K562 (cell line): ENCODE measurements around the gene ENOX2. TPM values are rescaled to one million over a fixed set of nuclear protein-coding genes. Genes with fewer than 3 reads are reported as not detected.

ENCODE experiments used
- ATAC-seq: fragments of 200-7000 bp; cut with Tn5 transposase; 3 replicates; pipeline ENCODE4 v1.9.1; 2020; ENCODE audit warnings: moderate library complexity
- BruUV-seq: library from RNA; stranded (reverse); fragments of 400-500 nt; replicated peaks from 2 replicates; lab custom pipeline; 2021; lab: Mats Ljungman, UMichigan
- CTCF ChIA-PET: fragments of 300-600 bp; formaldehyde crosslinking; extraction: SDS; loops from one replicate; lab custom pipeline; 2021; ENCODE audit warnings: low intra/inter-chr PET ratio; lab: Yijun Ruan, JAX
- POLR2A ChIA-PET: fragments of 300-600, 350-650 bp; sonication (Branson Sonifier 250); formaldehyde crosslinking; extraction: SDS; loops from one replicate; lab custom pipeline; 2021; ENCODE audit warnings: antibody characterized with exemption, inconsistent platforms; lab: Yijun Ruan, JAX
- DNase-seq, 4 experiments: peaks; one replicate each; pipeline versions ENCODE4 v3.0.0 to v3.0.0-alpha.2; 2011 to 2018; ENCODE audit warnings: low spot score in 3 of 4, mixed read lengths in 3 of 4; ENCODE audit errors: extremely low read depth in 1 of 4
- FAIRE-seq: peaks from 2 replicates; lab custom pipeline; 2011; peaks lifted over from hg19 to GRCh38; lab: Jason Lieb, UNC
- H2AFZ ChIP-seq: 2 replicates; pipeline ENCODE4 v1.6.0; 2011; ENCODE audit warnings: low read depth, low read length, control low read depth, inconsistent platforms
- H3K27ac ChIP-seq: fragments of 200-600 bp; 3 replicates; pipeline ENCODE4 v1.8.0; 2011; ENCODE audit warnings: low read depth, mild to moderate bottlenecking, control low read depth, inconsistent platforms, low read length, moderate library complexity, mixed read lengths; ENCODE audit errors: extremely low read depth
- H3K27me3 ChIP-seq, 2 experiments: fragments of 300-600 bp in 1 of 2; 2 replicates in 1 of 2; 3 replicates in 1 of 2; pipeline versions ENCODE4 v1.6.0 to v1.8.0; 2011; ENCODE audit warnings: inconsistent platforms in 2 of 2, low read length in 2 of 2, mild to moderate bottlenecking in 1 of 2, mixed read lengths in 1 of 2, moderate library complexity in 1 of 2; ENCODE audit not compliant: control insufficient read depth in 2 of 2, insufficient read depth in 2 of 2
- H3K36me3 ChIP-seq: fragments of 300-600 bp; 3 replicates; pipeline ENCODE4 v1.8.0; 2011; ENCODE audit warnings: mild to moderate bottlenecking, low read length, inconsistent platforms; ENCODE audit not compliant: control insufficient read depth, insufficient read depth
- H3K4me1 ChIP-seq, 2 experiments: fragments of 200-600 bp in 1 of 2; replicated peaks in 1 of 2; 2 replicates in 1 of 2; 3 replicates in 1 of 2; pipeline versions ENCODE4 v1.5.1 to v1.8.0; 2011; ENCODE audit warnings: inconsistent platforms in 2 of 2, low read length in 2 of 2, mild to moderate bottlenecking in 1 of 2, mixed read lengths in 1 of 2, moderate library complexity in 1 of 2; ENCODE audit not compliant: control insufficient read depth in 2 of 2, insufficient read depth in 2 of 2
- H3K4me2 ChIP-seq: 2 replicates; pipeline ENCODE4 v1.6.1; 2011; ENCODE audit warnings: low read length, control low read depth, inconsistent platforms, mixed read lengths; ENCODE audit not compliant: insufficient read depth
- H3K4me3 ChIP-seq: fragments of 200-600 bp; sonication (generic), shearing (Covaris generic); 2 replicates; pipeline ENCODE4 v1.5.1; 2016; ENCODE audit warnings: control low read depth, inconsistent platforms
- H3K79me2 ChIP-seq: fragments of 200-600 bp; 3 replicates; pipeline ENCODE4 v1.8.0; 2011; ENCODE audit warnings: low read length, inconsistent platforms; ENCODE audit not compliant: control insufficient read depth, insufficient read depth
- H3K9ac ChIP-seq, 2 experiments: 2 replicates each; pipeline versions ENCODE4 v1.6.0 to v1.6.1; 2011; ENCODE audit warnings: low read depth in 2 of 2, low read length in 2 of 2, control low read depth in 1 of 2, inconsistent platforms in 1 of 2, mild to moderate bottlenecking in 1 of 2, mixed read lengths in 1 of 2; ENCODE audit not compliant: insufficient read depth in 1 of 2
- H3K9me1 ChIP-seq: one replicate; pipeline ENCODE4 v1.6.0; 2011; ENCODE audit warnings: inconsistent platforms, mild to moderate bottlenecking, low read length, moderate library complexity; ENCODE audit not compliant: control insufficient read depth, insufficient read depth
- H3K9me3 ChIP-seq: replicated peaks from 2 replicates; pipeline ENCODE4 v1.5.1; 2011; ENCODE audit warnings: low read depth, low read length, inconsistent platforms; ENCODE audit not compliant: control insufficient read depth, insufficient read depth
- H4K20me1 ChIP-seq: replicated peaks from 2 replicates; pipeline ENCODE4 v1.6.1; 2011; ENCODE audit warnings: low read length, inconsistent platforms, mixed read lengths; ENCODE audit not compliant: control insufficient read depth, insufficient read depth
- ATF6 ChIP-seq: sonication (generic); formaldehyde crosslinking; IDR thresholded peaks from 2 replicates; pipeline ENCODE4 v1.4.0; 2020; ENCODE audit warnings: mild to moderate bottlenecking, missing genetic modification reagents
- DMBX1 ChIP-seq: fragments of 250-450 bp; sonication (Bioruptor Pico); IDR thresholded peaks from 2 replicates; pipeline ENCODE4 v1.8.0; 2022; ENCODE audit warnings: inconsistent platforms, mild to moderate bottlenecking, moderate library complexity, borderline replicate concordance
- HMG20B ChIP-seq: fragments of 250-450 bp; sonication (Bioruptor Pico); IDR thresholded peaks from 2 replicates; pipeline ENCODE4 v1.5.0; 2021; ENCODE audit warnings: mild to moderate bottlenecking
- KLF6 ChIP-seq: fragments of 250-450 bp; sonication (Bioruptor Pico); IDR thresholded peaks from 2 replicates; pipeline ENCODE4 v1.4.0; 2020; ENCODE audit warnings: mild to moderate bottlenecking, moderate library complexity, borderline replicate concordance
- MBD1 ChIP-seq: fragments of 250-450 bp; sonication (Bioruptor Pico); IDR thresholded peaks from 2 replicates; pipeline ENCODE4 v1.8.0; 2022; ENCODE audit warnings: inconsistent platforms
- MECOM ChIP-seq: fragments of 250-450 bp; sonication (Bioruptor Pico); IDR thresholded peaks from 2 replicates; pipeline ENCODE4 v1.8.0; 2022; ENCODE audit warnings: inconsistent platforms
- NR1H2 ChIP-seq: sonication (generic); formaldehyde crosslinking; IDR thresholded peaks from 2 replicates; pipeline ENCODE4 v1.4.0; 2020; ENCODE audit warnings: mild to moderate bottlenecking, missing genetic modification reagents
- PHTF2 ChIP-seq: fragments of 250-450 bp; sonication (Bioruptor Pico); IDR thresholded peaks from 2 replicates; pipeline ENCODE4 v1.5.0; 2021; ENCODE audit warnings: mild to moderate bottlenecking
- SIN3A ChIP-seq, 2 experiments: fragments of 150-350 bp in 1 of 2; IDR thresholded peaks; 2 replicates each; pipeline ENCODE4 v1.6.1; 2011 to 2016; ENCODE audit warnings: borderline replicate concordance in 2 of 2, low read depth in 2 of 2, low read length in 2 of 2, mild to moderate bottlenecking in 2 of 2, moderate library complexity in 2 of 2; ENCODE audit not compliant: control insufficient read depth in 1 of 2
- SIN3B ChIP-seq: fragments of 450-650 bp; IDR thresholded peaks from 2 replicates; pipeline ENCODE4 v1.6.1; 2017; ENCODE audit warnings: low read depth, mild to moderate bottlenecking, moderate library complexity
- ZNF175 ChIP-seq: fragments of 200-800 bp; sonication (Bioruptor generic); IDR thresholded peaks from 2 replicates; pipeline ENCODE4 v1.6.1; 2016; ENCODE audit warnings: low read depth, mild to moderate bottlenecking, missing genetic modification characterization, missing compliant biosample characterization
- ZNF668 ChIP-seq: fragments of 250-450 bp; sonication (Bioruptor Pico); IDR thresholded peaks from 2 replicates; pipeline ENCODE4 v1.8.0; 2022; ENCODE audit warnings: mild to moderate bottlenecking, inconsistent platforms
- WGBS: fragments of 100-300 bp; shearing (Covaris generic); methylation state at CpG from one replicate; pipeline ENCODE4 v1.1.6; 2016; ENCODE audit warnings: low coverage, mixed read lengths; ENCODE audit not compliant: insufficient coverage; ENCODE audit errors: missing lambda C conversion rate; 5-methylcytosine and 5-hydroxymethylcytosine counted together
- in situ Hi-C: fragments of 300-500 bp; cut with MboI; formaldehyde crosslinking; loops from 4 replicates; pipeline ENCODE4 v1.15.0; 2018; ENCODE audit warnings: inconsistent platforms, mixed read lengths
- intact Hi-C: fragments of 100-400 bp; cut with micrococcal nuclease; formaldehyde crosslinking; loops from 2 replicates; pipeline ENCODE4 v1.14.2; 2022
- polyA plus RNA-seq, 8 experiments: library from polyadenylated mRNA; depleted of rRNA in 4 of 8; stranded (reverse) in 5 of 8; unstranded in 3 of 8; fragments of >200 nt; fragmentation: Nextera tagmentation in 2 of 8; fragmentation: Illumina TruSeq in 1 of 8; extraction: Ambion mirVana in 2 of 8; extraction: Trizol in 1 of 8; gene quantifications; 2 replicates each; pipeline versions ENCODE4 v1.2.1 to v1.2.3, GENCODE V29; 2011 to 2014; ENCODE audit warnings: inconsistent platforms in 1 of 8, missing spikeins in 1 of 8
- total RNA-seq, 7 experiments: library from RNA; depleted of rRNA in 6 of 7; stranded (reverse); fragments of >200 nt in 6 of 7; fragmentation: Illumina TruSeq in 2 of 7; extraction: Trizol in 2 of 7; gene quantifications; 2 replicates each; pipeline versions ENCODE4 v1.2.1 to v1.2.3, GENCODE V29; 2011 to 2021; ENCODE audit warnings: low replicate concordance in 1 of 7
- TF ChIP-seq, protein P1 (sequence below): fragments of 250-450 bp; sonication (Bioruptor Pico); IDR thresholded peaks from 2 replicates; pipeline ENCODE4 v1.8.0; 2021; ENCODE audit warnings: moderate library complexity, mild to moderate bottlenecking, inconsistent platforms
- TF ChIP-seq, protein P2 (sequence below): fragments of 250-450 bp; sonication (Bioruptor Pico); IDR thresholded peaks from 2 replicates; pipeline ENCODE4 v1.8.0; 2021; ENCODE audit warnings: moderate library complexity, mild to moderate bottlenecking, inconsistent platforms
- TF ChIP-seq, protein P3 (sequence below): fragments of 450-650 bp; formaldehyde crosslinking; IDR thresholded peaks from 2 replicates; pipeline ENCODE4 v1.4.0; 2020; ENCODE audit warnings: mild to moderate bottlenecking, mixed read lengths

Gene ENOX2
- total and polyA plus RNA-seq, 9 of the 15 experiments (the other 6 are each of a cell fraction or from before 2014, with no cell fraction given): 6.1 to 24.0 (median 13.8) TPM

DNA sequence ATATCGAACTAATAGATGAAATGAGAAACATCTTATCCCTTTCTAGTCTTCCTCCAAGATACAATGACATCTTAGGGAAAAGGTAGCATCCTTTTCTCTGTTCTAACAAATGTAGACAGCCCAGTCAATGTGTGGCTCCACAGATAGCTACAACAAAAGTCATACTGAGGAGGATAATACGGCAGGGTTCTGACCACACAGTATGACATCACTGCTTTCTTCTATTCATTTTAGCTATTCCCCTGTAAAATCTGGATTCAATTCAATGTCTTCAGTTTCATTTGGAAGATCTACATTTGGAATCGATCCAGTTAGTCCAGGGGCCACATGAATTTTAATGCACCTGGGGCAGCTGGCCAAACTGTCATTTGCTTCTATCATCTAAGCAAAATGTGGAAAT, 51.4 kb downstream of the ENOX2 start:
- no peaks in the 10 kb centered on the region for H3K36me3 ChIP-seq
- WGBS: 28% methylated on average over 2 of the region's 3 CpGs
- H3K4me1 ChIP-seq: no peaks in the 10 kb centered on the region
- H3K9me3 ChIP-seq: no peaks in the 10 kb centered on the region
- FAIRE-seq (no peak), ATAC-seq (no peak), DNase-seq (no peak)
- no peak overlapping the region for H3K4me2 ChIP-seq
- H2AFZ ChIP-seq: no peak overlapping the region
- ChIA-PET POLR2A (interaction anchor here (0.9 kb wide), 1 partner anchor 9 kb away, joined by 3 read pairs; no protein-coding TSS in a partner anchor), CTCF (no interaction called here)
- in situ Hi-C loops (no loop called here), intact Hi-C loops (no loop called here)
- H3K27ac ChIP-seq: no peak overlapping the region
- no peak overlapping the region for H3K4me3 ChIP-seq
- no peaks in the 10 kb centered on the region for H4K20me1 ChIP-seq
- BruUV-seq: no TSS peak
- H3K79me2 ChIP-seq: no peaks in the 10 kb centered on the region; the same call in 2 of the 3 replicates
- TF ChIP-seq KLF6 (CRISPR knock-in tag): no peak
- no peak for TF ChIP-seq SIN3A (IDR thresholded peaks at IDR 0.05; ENCODE audit: borderline replicate concordance in 2 of 2, control insufficient read depth in 1 of 2, low read depth in 2 of 2, low read length in 2 of 2)
- TF ChIP-seq, protein P1, sequence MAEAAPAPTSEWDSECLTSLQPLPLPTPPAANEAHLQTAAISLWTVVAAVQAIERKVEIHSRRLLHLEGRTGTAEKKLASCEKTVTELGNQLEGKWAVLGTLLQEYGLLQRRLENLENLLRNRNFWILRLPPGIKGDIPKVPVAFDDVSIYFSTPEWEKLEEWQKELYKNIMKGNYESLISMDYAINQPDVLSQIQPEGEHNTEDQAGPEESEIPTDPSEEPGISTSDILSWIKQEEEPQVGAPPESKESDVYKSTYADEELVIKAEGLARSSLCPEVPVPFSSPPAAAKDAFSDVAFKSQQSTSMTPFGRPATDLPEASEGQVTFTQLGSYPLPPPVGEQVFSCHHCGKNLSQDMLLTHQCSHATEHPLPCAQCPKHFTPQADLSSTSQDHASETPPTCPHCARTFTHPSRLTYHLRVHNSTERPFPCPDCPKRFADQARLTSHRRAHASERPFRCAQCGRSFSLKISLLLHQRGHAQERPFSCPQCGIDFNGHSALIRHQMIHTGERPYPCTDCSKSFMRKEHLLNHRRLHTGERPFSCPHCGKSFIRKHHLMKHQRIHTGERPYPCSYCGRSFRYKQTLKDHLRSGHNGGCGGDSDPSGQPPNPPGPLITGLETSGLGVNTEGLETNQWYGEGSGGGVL (CRISPR knock-in tag): no peak
- TF ChIP-seq SIN3B: no peak
- TF ChIP-seq NR1H2: no peak
- TF ChIP-seq, protein P2, sequence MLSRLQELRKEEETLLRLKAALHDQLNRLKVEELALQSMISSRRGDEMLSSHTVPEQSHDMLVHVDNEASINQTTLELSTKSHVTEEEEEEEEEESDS: no peak
- no peak for TF ChIP-seq PHTF2
- TF ChIP-seq ZNF175: no peak
- no peak for TF ChIP-seq MECOM
- no peak for TF ChIP-seq HMG20B (CRISPR knock-in tag)
- TF ChIP-seq ZNF668: no peak
- TF ChIP-seq, protein P3, sequence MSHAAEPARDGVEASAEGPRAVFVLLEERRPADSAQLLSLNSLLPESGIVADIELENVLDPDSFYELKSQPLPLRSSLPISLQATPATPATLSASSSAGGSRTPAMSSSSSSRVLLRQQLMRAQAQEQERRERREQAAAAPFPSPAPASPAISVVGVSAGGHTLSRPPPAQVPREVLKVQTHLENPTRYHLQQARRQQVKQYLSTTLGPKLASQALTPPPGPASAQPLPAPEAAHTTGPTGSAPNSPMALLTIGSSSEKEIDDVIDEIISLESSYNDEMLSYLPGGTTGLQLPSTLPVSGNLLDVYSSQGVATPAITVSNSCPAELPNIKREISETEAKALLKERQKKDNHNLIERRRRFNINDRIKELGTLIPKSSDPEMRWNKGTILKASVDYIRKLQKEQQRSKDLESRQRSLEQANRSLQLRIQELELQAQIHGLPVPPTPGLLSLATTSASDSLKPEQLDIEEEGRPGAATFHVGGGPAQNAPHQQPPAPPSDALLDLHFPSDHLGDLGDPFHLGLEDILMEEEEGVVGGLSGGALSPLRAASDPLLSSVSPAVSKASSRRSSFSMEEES (CRISPR knock-in tag): no peak
- TF ChIP-seq MBD1: no peak
- no peak for TF ChIP-seq DMBX1 (CRISPR knock-in tag)
- TF ChIP-seq ATF6 (CRISPR knock-in tag): no peak
- no peak overlapping the region for H3K9ac ChIP-seq
- H3K9me1 ChIP-seq: no peaks in the 10 kb centered on the region
- H3K27me3 ChIP-seq: no peaks in the 10 kb centered on the region
